GM21390 (cell line): Measurements from ENCODE around the gene LCE5A.
"Not testable (repeated sequence)": the region's sequence is repeated elsewhere in the genome, so short reads cannot be mapped to it uniquely, and the experiment has no call there.

Experiments used
- ATAC-seq: cut with Tn5 transposase; IDR thresholded peaks from one replicate; pipeline ENCODE4 v1.9.1; 2021; ENCODE audit not compliant: unreplicated experiment

The LCE5A gene, protein sequence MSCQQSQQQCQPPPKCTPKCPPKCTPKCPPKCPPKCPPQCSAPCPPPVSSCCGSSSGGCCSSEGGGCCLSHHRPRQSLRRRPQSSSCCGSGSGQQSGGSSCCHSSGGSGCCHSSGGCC

DNA sequence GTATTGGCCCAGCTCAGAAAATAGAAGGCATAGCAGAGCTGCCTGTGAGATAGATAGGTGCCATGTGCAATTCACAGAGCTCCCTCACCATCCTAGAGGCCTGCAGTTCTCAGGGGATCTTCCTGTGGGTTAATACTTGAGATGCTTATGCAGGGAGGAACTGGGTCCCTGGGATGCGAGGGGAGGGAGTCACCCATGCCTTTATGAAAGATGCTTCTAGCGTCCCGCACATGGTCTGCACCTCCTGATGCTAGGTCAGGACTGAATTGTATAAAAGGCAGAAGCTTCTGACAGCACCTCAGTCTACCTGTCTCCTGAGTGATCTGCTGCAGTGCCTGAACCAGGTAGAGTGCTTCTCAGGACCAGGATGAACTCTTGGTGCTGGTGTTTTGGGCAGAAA is at the start of gene LCE5A:
Gene LCE5A (plus strand): TSS at position 301 of the 400 bp plus-strand sequence. CDS start 732 bp downstream, outside the sequence.
- no peak for ATAC-seq

DNA sequence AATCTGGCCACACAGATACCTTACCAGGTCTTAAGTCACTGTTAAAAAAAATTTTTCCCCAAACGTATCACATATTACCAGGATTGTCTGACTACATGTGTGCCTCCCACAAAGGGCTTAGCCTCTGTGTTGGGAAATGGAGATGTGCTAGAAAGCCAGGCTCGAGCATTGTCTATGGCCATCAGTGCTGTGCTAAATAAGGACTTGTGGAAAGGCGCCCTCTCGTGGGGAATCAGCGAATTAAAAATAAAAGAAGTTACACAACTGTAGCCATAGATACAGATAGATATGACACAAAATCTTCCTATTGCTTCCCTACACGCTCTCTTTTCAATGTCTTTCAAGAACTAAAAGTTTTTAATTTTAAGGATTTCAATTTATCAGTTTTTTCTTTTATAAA is 49.1 kb upstream of the LCE5A start:
- ATAC-seq: no peak

DNA sequence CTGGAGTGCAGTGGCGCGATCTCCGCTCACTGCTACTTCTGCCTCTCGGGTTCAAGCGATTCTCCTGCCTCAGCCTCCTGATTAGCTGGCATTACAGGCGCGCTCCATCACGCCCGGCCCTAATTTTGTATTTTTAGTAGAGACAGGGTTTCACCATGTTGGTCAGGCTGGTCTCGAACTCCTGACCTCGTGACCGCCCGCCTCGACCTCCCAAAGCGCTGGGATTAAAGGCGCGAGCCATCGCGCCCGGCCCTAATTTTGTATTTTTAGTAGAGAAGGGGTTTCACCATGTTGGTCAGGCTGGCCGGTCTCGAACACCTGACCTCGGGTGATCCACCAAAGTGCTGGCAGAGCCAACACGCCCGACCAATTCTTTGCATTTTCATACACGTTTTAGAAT is 48.0 kb upstream of the LCE5A start:
- no peak for ATAC-seq

DNA sequence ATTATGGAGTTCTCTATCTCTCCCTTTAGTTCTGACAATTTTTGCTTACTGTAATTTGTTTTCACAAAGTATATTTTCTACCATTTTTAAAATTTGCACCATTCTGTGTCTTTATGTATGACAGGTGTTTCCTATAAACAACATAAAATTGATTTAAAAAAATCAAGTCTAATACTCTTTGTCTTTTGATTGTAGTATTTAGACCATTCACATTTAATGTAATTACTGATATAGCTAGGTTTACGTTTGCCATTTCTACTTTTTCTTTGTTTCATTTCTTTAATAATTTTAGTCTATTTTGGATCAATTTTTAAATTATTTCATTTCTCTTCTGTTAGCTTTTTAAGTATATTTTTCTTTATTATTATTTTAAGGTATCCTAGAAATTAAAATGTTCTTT is 44.4 kb upstream of the LCE5A start:
- no peak for ATAC-seq

DNA sequence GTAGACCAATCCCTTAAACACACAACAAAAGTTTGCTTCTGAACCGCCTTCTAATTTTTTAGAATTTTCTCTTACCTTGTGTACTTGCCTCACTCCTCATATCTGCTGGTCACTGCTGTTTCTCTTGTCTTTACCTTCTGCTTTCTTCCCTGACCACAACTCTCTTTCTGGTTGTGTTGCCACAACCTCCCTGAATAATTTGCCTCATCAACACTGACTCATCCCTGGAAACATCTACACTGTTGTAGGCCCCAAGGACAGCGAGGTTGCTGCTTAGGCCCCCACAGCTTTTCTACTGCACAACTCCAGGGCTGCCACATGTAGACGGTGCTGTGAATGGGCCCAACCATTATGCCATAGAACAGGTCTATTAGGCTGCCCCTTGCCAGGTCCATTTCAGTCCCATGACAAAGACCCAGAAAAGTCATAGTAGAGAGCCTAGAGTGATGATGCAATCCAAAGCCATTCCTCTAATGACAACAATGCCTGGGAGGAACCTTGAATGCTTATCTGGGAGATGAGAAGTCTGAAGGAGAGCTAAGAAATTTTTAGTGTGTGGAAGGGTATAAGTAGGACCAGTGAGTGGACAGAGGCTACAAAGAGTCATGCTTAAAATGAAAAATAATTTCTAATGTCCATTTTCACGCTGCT is 36.6 kb upstream of the LCE5A start:
- no peak for ATAC-seq

DNA sequence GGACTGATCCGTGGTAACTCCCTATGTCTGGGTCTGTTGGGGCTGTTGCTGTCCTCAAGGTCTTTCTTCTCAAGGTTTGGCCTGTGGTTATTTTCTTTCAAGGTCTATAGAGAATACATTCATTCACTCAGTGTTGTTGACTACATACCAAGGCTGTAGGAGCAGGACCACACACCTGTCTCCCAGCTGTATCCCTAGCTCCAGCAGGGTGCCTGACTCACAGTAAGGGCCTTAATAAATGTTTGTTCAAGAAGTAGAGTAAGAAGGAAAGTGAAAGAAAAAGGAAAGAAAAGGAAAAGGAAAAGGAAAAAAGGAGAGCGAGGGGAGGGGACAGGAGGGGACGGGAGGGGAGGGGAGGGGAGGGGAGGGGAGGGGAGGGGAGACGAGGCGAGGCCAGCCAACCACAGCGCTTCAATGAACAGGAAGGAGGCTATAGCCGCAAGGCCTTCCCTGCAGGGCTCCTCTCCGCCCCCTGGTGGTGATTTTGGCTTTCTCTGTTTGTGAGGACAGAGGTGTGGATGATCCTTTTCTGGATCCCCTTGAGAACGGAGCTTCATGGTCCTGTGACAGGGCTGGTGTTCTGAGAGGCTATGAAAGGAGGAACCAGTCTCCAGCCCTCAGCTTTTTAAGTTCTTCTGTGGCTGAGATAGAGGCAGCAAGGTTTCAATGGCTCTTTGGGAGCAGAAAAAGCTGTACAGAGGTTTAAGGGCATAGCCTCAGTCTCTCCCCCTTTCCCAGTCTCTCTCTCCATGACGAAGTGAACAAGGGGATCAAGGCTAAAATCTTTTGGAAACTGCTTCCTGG is 30.6 kb upstream of the LCE5A start:
- ATAC-seq: no peak

DNA sequence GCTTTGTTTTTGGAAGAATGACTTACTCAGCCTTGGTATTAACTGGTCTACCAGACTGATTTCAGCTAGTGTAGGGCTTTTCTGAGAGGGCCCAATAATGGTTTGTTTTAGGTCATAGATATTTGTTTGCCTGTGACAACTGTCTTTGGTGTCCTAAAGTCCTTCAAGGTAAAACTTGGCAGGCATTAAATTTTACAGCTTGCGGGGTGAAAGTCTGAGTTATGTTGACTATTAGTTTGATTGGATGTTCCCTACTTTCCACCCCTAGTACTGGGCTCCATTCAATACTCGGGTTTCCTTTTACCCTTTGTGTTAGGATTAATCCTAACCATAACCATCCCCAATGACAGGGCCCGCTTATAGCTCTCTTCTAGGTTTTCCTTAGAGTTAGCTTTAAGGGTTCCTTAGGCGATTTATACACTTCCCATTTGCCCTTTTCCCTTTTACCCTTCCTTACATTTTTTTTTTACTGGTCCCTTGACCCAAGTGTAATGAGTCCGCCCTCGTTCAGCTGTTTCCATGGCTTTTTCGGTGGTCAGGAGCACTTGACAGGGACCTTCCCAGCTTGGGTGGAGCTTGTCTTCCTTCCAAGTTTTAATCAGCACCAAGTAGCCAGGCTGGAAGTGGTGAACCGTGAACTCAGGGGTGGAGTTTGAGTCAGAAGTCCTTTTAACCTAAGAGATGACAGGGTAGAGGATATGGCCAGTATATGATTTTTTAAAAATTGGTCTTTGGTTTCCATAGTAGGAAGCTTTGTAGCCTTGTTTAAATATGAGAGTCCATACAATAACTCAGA is 28.5 kb upstream of the LCE5A start:
- ATAC-seq: no peak

DNA sequence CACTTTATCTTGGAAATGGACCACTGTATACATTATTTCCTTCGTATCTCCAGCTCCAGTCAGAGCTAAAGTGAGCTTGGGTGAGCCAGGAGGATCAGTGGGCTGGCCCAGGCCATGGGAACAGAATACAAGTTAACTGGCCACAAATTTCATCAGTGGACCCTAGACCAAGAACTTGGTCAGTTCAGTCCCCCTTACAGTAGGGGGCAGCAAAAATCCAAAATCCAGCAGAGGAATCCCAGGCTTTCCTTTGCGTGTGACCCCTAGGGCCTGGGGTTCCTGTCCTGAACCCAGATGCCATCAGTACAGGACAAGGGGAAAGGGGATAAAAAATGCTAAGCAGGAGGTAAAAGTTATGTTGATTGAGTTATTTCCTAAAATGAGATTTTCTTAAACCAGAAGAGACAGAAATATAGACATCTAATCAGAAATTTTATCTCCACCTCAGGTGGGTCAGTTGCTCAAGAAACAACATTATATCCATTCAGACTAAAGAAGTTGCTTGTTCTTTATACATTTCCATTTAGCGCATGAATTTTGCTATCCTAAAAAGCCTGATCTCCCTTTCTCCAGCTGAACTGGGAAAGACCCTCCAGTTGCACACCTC is 24.1 kb upstream of the LCE5A start:
- no peak for ATAC-seq

DNA sequence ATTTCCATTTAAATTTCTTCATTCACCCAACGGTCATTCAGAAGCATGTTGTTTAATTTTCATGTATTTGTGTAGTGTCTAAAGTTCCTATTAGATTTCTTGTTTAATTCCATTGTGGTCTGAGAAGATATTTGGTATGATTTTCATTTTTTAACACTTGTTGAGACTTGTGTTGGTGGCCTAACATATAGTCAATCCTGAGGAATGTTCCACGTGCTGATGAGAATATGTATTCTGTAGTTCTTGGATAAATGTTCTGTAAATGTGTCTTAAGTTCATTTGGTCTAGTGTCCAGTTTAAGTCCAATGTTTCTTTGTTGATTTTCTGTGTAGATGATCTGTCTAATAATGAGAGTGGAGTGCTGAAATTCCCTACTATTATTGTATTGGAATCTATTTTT is 22.7 kb upstream of the LCE5A start:
- ATAC-seq: no peak

DNA sequence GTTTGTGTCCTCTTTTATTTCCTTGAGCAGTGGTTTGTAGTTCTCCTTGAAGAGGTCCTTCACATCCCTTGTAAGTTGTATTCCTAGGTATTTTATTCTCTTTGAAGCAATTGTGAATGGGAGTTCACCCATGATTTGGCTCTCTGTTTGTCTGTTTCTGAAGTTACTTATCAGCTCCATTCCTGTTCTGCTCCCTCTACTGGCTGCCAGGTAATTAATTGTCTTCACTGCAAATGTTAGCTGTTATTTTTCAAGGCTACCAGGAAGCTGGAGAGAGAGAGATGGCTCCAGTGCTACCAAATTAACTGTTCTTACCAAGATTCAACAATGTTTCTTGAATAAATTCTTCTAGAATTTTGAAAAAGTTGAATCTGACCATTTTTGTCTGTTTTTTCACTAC is 19.1 kb upstream of the LCE5A start:
- ATAC-seq: not testable (repeated sequence)

DNA sequence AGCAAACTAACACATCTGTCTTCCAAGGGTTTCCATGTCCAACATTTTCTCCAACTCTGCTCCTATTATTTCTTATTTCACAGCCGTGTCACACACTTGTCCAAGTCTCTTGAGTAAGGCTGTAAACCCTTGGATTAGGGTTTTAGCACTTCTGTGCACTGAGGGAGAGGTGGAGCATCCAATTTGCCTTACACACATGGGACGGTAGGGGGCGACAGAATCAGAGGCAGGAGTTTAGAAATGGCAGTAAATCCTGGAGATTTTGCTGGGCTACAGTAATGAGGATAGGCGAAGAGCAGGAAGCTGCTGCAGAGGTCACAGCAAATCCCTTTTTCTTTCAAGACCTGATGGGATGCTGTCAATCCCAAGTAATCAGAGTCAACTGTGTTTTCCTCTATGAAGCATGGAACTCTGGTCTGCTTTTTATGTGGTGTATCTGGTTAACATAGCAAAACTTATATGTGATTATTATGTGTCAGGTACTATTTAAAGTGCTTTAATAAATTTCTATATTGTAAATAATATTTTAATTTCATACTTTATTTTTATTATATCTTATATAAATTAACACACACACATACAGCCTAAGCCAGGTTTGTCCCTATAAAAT is 15.4 kb upstream of the LCE5A start:
- no peak for ATAC-seq

DNA sequence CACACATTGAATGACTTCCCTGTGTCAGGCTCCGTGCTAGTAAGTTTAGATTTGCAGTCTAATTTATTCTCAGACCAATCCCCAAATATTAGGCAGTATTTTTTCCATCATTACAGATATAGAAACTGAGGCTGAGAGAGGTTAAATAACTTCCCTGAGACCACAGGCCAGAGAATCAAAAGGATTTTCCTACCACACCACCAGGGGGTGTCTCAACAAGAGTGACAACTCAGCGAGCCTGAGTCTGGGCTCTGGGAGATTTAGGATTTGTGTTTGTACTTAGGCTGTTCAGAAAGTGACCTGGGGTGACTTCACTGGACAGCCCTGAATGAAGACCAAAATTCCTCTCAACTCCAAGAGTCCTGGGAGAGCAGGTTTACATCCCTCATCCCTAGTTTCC is 13.3 kb upstream of the LCE5A start:
- ATAC-seq: no peak

DNA sequence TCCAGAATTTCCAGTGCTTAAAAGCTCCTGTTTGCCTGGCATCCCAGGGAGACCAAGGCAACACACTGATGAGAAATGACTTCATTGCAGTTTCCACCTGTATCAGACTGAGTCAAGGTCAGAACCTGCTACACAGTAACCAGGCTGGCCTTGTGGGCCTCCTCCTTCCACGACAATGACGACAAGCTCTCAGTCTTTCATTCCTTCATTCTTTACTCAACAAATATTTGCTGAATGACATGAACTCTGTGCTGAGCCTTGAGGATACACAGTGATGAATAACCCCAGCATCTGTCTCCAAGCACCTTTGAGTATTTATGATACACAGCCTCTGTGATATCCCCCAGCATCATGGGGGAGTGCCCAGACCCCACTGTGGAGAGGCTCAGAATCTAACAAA is 8.9 kb upstream of the LCE5A start:
- ATAC-seq: no peak

DNA sequence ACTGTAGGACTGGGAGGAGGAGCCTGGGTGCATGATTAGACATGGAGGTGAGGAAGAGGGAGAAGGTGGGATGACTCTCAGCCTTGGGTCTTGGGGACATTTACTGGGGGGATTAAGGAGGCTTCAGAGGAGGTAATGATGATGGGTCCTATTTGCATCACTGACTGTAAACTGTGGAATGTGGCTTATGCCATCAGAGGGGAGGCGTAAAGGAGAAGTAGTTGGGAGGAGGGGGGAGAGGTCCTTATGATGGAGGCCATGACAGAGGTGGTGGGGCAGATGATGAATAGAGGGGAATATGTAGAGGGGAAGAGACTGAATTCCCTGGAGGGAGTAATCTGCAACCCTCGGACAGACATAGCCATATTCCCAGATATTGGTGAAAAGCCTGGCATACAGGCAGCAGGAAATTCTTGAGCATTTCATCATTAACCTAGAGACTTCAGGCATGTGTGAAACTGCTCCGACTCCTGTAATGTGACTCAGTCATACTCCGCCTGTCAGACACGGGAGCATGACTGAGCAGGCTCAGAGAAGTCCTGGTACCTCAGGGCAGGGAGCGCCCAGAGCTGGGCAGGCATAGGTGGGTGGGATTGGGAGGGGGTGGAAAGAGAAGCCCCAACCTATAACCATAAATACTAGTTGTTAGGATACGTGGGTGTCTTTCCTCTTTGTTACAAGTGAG is 8.0 kb upstream of the LCE5A start:
- no peak for ATAC-seq

DNA sequence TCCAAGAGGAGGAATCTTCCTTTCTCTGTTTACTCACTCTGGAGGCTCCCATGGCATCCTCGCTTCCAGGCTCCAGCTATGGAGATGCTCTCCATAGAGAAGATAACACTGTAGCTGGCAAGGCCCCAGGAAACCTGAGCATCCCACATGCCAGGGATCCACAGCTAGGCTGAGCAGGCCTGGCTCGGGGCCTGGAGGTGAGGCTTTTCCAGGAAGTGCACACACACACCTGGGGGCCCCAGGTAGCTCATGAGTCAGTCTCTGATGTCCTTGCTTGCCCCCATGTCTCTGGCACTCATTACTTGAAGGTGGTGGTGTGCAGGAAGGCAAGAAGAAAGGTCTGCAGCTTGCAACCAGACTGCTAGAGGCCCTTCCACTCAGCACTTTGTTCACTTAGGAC is 5.5 kb upstream of the LCE5A start:
- no peak for ATAC-seq

DNA sequence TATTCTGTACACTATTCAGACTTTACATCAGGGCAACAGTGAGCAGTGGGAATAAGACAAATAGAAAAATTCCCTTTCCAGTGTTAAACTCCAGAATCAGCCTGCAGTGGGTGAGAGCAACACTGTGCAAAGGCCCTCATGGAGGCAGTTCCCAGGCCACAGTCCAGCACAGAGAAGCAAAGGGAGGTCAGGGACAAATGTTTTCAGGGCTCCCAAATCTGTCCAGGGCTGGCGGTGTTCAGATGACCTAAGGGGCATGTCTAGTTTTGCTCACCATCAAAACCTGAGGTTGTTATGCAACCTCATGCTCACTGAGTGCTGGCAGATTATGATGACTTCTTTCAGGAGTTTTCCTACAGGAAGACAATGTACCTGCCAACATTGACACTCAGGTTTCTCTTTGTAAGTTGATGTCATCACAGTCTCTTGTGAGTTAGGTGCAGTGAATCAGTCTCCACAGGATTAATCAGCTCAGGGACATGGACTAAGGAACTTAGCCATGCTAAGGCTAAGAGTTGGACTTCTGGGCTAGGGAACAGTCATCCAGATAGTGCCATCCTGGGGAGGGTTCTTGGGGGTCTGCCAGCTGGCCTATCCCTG is 3.6 kb upstream of the LCE5A start:
- ATAC-seq: no peak

DNA sequence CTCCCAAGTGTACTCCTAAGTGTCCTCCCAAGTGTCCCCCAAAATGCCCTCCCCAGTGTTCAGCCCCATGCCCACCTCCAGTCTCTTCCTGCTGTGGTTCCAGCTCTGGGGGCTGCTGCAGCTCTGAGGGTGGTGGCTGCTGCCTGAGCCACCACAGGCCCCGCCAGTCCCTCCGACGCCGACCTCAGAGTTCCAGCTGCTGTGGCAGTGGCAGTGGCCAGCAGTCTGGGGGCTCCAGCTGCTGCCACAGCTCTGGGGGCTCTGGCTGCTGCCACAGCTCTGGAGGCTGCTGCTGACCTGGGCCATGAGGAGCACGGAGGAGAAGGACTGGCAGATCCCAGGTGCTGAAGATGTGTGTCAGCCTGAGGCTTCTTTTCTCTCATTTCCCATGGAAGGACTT is 993 bp downstream of the LCE5A start:
- ATAC-seq: no peak

DNA sequence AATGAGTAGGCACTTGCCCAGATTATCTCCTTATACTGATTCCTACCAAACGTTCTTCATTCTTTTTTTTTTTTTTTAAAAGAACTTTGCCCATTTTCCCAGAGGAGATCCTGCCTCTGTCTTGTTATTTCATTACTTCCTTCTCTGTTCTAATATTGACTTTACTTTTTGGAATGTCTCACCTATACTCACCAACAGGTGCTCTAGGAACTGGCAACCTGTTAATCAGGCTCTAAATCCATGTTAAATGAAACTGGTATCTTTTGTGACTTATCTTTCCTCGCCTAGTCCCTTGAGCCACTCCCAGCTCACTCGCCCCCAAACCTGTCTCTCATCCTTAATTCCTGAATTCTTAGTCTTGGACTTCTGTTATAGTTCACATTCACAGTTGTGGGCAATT is 2.5 kb downstream of the LCE5A start:
- ATAC-seq: no peak

DNA sequence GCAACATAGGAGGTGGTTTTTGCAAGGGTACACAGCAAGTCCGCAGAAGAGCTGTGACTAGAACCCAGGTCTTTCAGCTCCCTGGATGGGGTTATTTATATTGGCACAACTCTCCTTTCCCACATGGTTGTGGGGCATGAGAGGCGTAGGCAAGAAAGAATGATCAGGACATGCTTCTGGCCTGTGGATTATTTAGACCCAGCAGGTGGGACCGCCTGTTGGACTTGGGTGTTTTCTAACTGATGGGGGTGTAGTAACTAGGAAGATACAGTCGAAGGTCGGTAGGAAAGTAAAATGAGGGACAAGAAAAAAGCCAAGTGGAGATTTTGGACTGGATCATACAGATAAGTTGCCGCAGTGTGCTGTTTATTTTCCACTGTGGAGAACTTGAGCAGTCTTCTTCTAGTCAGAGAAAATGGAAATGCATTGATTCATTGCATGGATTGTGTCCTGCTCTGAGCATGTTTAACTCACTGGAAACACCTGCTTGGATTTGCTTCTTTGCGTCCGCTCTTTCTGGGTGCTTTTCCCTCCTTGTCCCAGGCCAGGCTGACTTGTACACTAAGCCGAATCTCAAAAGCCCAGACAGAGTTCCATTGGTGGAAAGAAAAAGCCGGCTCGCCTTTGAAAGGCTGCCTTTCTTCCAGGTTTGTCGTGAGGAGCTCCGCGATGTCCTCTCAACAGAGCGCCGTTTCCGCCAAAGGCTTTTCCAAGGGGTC is 4.3 kb downstream of the LCE5A start:
- no peak for ATAC-seq
